SW 1271 (cell line): Measurements from ENCODE around the gene MPZL1.
A peak's percentile ranks its signal among the peaks of the same experiment; 100 is the strongest.
"Not testable (repeated sequence)": the region's sequence is repeated elsewhere in the genome, so short reads cannot be mapped to it uniquely, and the experiment has no call there.

Experiments
- DNase-seq, 2 experiments: peaks; one replicate each; lab custom pipeline; 2025; lab: John Stamatoyannopoulos, UW

MPZL1 gene

GRCh38 chr1:167812972-167813371 lies 91.2 kb downstream of the MPZL1 start:
- no peak for DNase-seq

GRCh38 chr1:167815650-167816049 lies 93.9 kb downstream of the MPZL1 start:
- no peak for DNase-seq

- peak; percentile 44 to 86 for DNase-seq
Measured at GRCh38 chr1:167819849-167820683, 98.3 kb downstream of the MPZL1 start.

- DNase-seq = no peak
Measured at GRCh38 chr1:167820684-167821355, 99.0 kb downstream of the MPZL1 start.

GRCh38 chr1:167821356-167821685 lies 99.5 kb downstream of the MPZL1 start:
- no peak for DNase-seq

GRCh38 chr1:167821969-167822685 lies 100.3 kb downstream of the MPZL1 start:
- no peak for DNase-seq

- DNase-seq = no peak
Measured at GRCh38 chr1:167824163-167824794, 102.5 kb downstream of the MPZL1 start.

GRCh38 chr1:167825419-167826079 lies 103.8 kb downstream of the MPZL1 start:
- no peak for DNase-seq

GRCh38 chr1:167826127-167826526 lies 104.3 kb downstream of the MPZL1 start:
- no peak for DNase-seq

- no peak for DNase-seq
Measured at GRCh38 chr1:167829868-167830267, 108.1 kb downstream of the MPZL1 start.

- not testable (repeated sequence) for DNase-seq
Measured at GRCh38 chr1:167830668-167831067, 108.9 kb downstream of the MPZL1 start.

- no peak for DNase-seq
Measured at GRCh38 chr1:167832693-167833092, 110.9 kb downstream of the MPZL1 start.

GRCh38 chr1:167833904-167834303 lies 112.1 kb downstream of the MPZL1 start:
- no peak for DNase-seq

GRCh38 chr1:167836197-167836596 lies 114.4 kb downstream of the MPZL1 start:
- no peak for DNase-seq

- no peak for DNase-seq
Measured at GRCh38 chr1:167837326-167837725, 115.5 kb downstream of the MPZL1 start.

- no peak for DNase-seq
Measured at GRCh38 chr1:167839009-167839408, 117.2 kb downstream of the MPZL1 start.
